Measurements from ENCODE around the gene HINT3.
"Not testable (repeated sequence)": the region's sequence is repeated elsewhere in the genome, so short reads cannot be mapped to it uniquely, and the experiment has no call there.

HINT3 gene

GRCh38 chr6:126010040-126010439 lies 53.5 kb downstream of the HINT3 start:
- Histone ChIP-seq H3K27ac (ENCODE audit: low read length) (no peak overlapping the region), H3K4me3 (ENCODE audit: low read depth in 1 of 2, low read length in 2 of 2) (no peak overlapping the region), H3K9me3 (ENCODE audit: control insufficient read depth in 1 of 2, low read length in 2 of 2) (no peaks in the 10 kb centered on the region), H3K4me1 (ENCODE audit: control insufficient read depth in 1 of 2, insufficient read depth in 2 of 2, low read length in 2 of 2) (no peaks in the 10 kb centered on the region), H3K36me3 (ENCODE audit: control insufficient read depth in 1 of 2, insufficient read depth in 2 of 2, low read length in 2 of 2) (peaks cover 29 to 35% of the 10 kb centered on the region in 2 donors), H3K27me3 (ENCODE audit: low read depth, low read length) (no peaks in the 10 kb centered on the region)

DNA sequence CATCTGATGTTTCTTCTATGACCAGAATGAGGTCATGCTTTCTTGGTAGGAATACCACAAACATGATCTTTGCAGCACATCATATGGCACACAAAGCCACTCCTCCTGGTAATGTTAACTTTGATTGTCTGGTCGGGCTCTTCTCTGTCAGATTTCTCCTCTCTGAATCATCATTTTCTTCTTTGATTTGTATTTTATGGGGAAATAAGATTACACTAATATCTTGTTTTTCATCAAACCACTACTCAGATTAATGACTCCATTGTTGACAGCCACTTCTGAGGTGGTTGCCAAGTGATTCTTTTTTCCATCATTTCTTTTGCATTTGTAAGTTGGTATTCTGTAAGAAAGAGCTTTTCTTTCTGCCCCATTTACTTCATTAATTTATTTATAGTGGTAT lies 59.3 kb downstream of the HINT3 start:
- H3K27ac ChIP-seq (ENCODE audit: low read length): no peak overlapping the region
- no peak overlapping the region for H3K4me3 ChIP-seq (ENCODE audit: low read depth in 1 of 2, low read length in 2 of 2)
- H3K4me1 ChIP-seq (ENCODE audit: control insufficient read depth in 1 of 2, insufficient read depth in 2 of 2, low read length in 2 of 2): no peaks in the 10 kb centered on the region
- no peaks in the 10 kb centered on the region for H3K27me3 ChIP-seq (ENCODE audit: low read depth, low read length)
- H3K36me3 ChIP-seq (ENCODE audit: control insufficient read depth in 1 of 2, insufficient read depth in 2 of 2, low read length in 2 of 2): peaks cover 36 to 57% of the 10 kb centered on the region in 2 donors
- no peaks in the 10 kb centered on the region for H3K9me3 ChIP-seq (ENCODE audit: control insufficient read depth in 1 of 2, low read length in 2 of 2)

DNA sequence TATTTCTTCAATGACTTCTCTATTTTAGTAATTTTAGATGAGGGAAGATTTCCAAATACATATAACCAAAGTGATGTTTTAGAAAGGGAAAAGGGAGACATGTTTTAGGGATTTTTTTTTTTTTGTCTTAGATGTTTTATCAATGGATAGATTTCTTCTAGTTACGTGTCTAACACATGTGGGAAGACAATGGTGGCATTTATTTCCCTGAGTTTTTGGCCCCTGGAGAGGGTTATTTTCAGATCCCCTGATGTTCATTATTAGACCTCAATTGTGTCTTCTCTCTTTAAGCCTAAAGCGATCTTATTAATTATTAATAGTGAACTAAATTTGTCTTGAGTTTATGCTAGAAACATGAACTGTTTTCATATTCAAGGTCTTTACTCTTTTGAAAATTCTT lies 60.0 kb downstream of the HINT3 start:
- peaks cover 37 to 59% of the 10 kb centered on the region in 2 donors for H3K36me3 ChIP-seq (ENCODE audit: control insufficient read depth in 1 of 2, insufficient read depth in 2 of 2, low read length in 2 of 2)
- no peak overlapping the region for H3K27ac ChIP-seq (ENCODE audit: low read length)
- no peaks in the 10 kb centered on the region for H3K27me3 ChIP-seq (ENCODE audit: low read depth, low read length)
- no peak overlapping the region for H3K4me3 ChIP-seq (ENCODE audit: low read depth in 1 of 2, low read length in 2 of 2)
- no peaks in the 10 kb centered on the region for H3K9me3 ChIP-seq (ENCODE audit: control insufficient read depth in 1 of 2, low read length in 2 of 2)
- H3K4me1 ChIP-seq (ENCODE audit: control insufficient read depth in 1 of 2, insufficient read depth in 2 of 2, low read length in 2 of 2): no peaks in the 10 kb centered on the region

GRCh38 chr6:126017668-126018067 lies 61.1 kb downstream of the HINT3 start:
- Histone ChIP-seq H3K4me3 (ENCODE audit: low read depth in 1 of 2, low read length in 2 of 2) (no peak overlapping the region), H3K36me3 (ENCODE audit: control insufficient read depth in 1 of 2, insufficient read depth in 2 of 2, low read length in 2 of 2) (peaks cover 35 to 59% of the 10 kb centered on the region in 2 donors), H3K27ac (ENCODE audit: low read length) (no peak overlapping the region), H3K9me3 (ENCODE audit: control insufficient read depth in 1 of 2, low read length in 2 of 2) (no peaks in the 10 kb centered on the region), H3K4me1 (ENCODE audit: control insufficient read depth in 1 of 2, insufficient read depth in 2 of 2, low read length in 2 of 2) (no peaks in the 10 kb centered on the region), H3K27me3 (ENCODE audit: low read depth, low read length) (no peaks in the 10 kb centered on the region)

DNA sequence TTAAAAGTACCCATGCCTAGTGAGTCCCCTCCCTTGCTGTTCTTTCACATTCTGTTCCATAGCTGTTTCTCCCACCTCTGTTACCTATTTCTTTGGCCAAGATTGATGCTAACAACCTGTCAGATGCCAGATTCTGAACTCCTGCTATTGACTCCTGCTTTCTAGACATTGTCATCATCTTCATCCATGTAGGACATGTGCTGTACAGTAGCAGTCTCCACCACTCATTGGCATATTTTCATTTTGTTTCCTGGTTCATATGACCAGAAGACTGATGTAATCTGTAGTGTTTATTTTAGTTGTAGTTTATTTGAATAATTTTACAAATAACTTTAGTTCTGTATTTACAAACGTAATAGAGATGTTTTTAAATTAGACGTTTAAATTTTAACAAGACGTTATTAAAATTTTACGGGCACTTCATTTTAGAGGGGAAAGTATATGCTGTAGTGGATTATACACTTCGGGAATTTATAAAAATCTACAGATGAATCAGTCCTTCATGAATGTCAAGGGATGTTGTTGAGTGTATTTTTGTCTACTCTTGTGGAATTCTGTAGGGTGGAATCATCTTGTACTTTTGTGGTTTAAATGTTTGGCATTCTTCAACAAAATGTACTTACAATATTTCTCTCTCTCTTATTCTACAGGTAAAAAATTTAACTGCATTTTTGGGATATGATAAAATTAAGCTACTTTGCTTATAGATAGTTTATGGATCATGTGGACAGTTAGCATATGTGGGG lies 63.9 kb downstream of the HINT3 start:
- H3K36me3 ChIP-seq (ENCODE audit: control insufficient read depth in 1 of 2, insufficient read depth in 2 of 2, low read length in 2 of 2): peaks cover 31 to 54% of the 10 kb centered on the region in 2 donors
- no peaks in the 10 kb centered on the region for H3K27me3 ChIP-seq (ENCODE audit: low read depth, low read length)

GRCh38 chr6:126023474-126023873 lies 66.9 kb downstream of the HINT3 start:
- H3K27ac ChIP-seq (ENCODE audit: low read length); H3K4me3 ChIP-seq (ENCODE audit: low read depth in 1 of 2, low read length in 2 of 2); H3K9me3 ChIP-seq (ENCODE audit: control insufficient read depth in 1 of 2, low read length in 2 of 2); H3K27me3 ChIP-seq (ENCODE audit: low read depth, low read length); H3K4me1 ChIP-seq (ENCODE audit: control insufficient read depth in 1 of 2, insufficient read depth in 2 of 2, low read length in 2 of 2): not testable (repeated sequence)
- H3K36me3 ChIP-seq (ENCODE audit: control insufficient read depth in 1 of 2, insufficient read depth in 2 of 2, low read length in 2 of 2): peaks cover 25 to 45% of the 10 kb centered on the region in 2 donors

More for the DNA sequence above, 63.9 kb downstream of the HINT3 start:
- no peak overlapping the region for H3K4me3 ChIP-seq (ENCODE audit: low read depth in 1 of 2, low read length in 2 of 2)
- H3K4me1 ChIP-seq (ENCODE audit: control insufficient read depth in 1 of 2, insufficient read depth in 2 of 2, low read length in 2 of 2): peaks cover 0 to under 1% of the 10 kb centered on the region in 2 donors
- no peaks in the 10 kb centered on the region for H3K9me3 ChIP-seq (ENCODE audit: control insufficient read depth in 1 of 2, low read length in 2 of 2)
- no peak overlapping the region for H3K27ac ChIP-seq (ENCODE audit: low read length)

DNA sequence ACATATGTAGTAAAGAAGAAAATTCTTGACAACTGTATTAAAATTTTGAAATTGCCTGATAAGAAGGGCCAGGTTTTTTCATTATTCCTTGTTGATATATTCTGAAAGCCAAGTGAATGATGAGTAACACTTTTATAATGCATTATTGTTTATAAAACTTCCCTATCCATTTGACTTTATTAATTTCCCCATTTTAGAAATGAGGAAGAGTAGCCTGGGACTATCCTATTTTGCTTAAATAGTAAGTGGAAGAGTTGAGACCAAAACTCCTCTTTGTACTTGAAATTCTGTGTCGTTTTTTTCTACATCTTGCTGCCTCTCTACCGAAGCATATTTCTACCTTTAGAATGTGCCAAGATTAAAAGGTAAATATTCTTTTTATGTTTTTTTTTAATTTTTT lies 69.4 kb downstream of the HINT3 start:
- no peak overlapping the region for H3K27ac ChIP-seq (ENCODE audit: low read length)
- peaks cover 17 to 31% of the 10 kb centered on the region in 2 donors for H3K36me3 ChIP-seq (ENCODE audit: control insufficient read depth in 1 of 2, insufficient read depth in 2 of 2, low read length in 2 of 2)
- H3K9me3 ChIP-seq (ENCODE audit: control insufficient read depth in 1 of 2, low read length in 2 of 2): no peaks in the 10 kb centered on the region
- no peak overlapping the region for H3K4me3 ChIP-seq (ENCODE audit: low read depth in 1 of 2, low read length in 2 of 2)
- H3K27me3 ChIP-seq (ENCODE audit: low read depth, low read length): no peaks in the 10 kb centered on the region
- H3K4me1 ChIP-seq (ENCODE audit: control insufficient read depth in 1 of 2, insufficient read depth in 2 of 2, low read length in 2 of 2): peaks cover 0 to 20% of the 10 kb centered on the region in 2 donors

DNA sequence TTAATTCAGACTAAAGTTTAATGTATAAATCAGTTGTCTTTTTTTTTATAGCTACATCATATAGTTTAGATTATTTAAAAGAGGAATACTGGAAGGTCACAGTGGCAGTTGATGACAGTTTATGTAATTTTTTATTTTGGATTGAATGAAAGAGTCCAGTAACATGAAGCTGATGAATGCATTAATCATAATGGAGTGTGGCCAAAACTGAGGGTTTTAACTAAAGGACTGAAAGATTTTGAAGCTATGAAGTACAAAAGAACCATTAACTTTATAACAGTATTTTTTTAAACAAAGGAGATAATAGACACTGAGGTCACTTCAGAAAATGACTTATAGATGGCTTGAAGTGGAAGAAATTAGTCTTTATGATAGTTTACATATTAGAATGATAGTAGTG lies 71.0 kb downstream of the HINT3 start:
- Histone ChIP-seq H3K9me3 (ENCODE audit: control insufficient read depth in 1 of 2, low read length in 2 of 2) (no peaks in the 10 kb centered on the region), H3K4me1 (ENCODE audit: control insufficient read depth in 1 of 2, insufficient read depth in 2 of 2, low read length in 2 of 2) (peaks cover 0 to 20% of the 10 kb centered on the region in 2 donors), H3K27me3 (ENCODE audit: low read depth, low read length) (no peaks in the 10 kb centered on the region), H3K4me3 (ENCODE audit: low read depth in 1 of 2, low read length in 2 of 2) (no peak overlapping the region), H3K36me3 (ENCODE audit: control insufficient read depth in 1 of 2, insufficient read depth in 2 of 2, low read length in 2 of 2) (peaks cover 4 to 15% of the 10 kb centered on the region in 2 donors), H3K27ac (ENCODE audit: low read length) (no peak overlapping the region)
